GM19193 (cell line): ENCODE measurements around the gene IL27RA.

ENCODE experiments used
- POLR2A ChIP-seq: IDR thresholded peaks from 4 replicates; pipeline ENCODE4 v1.6.1; 2011; ENCODE audit not compliant: insufficient read depth, insufficient read length; ENCODE audit errors: extremely low read depth

The IL27RA gene

DNA sequence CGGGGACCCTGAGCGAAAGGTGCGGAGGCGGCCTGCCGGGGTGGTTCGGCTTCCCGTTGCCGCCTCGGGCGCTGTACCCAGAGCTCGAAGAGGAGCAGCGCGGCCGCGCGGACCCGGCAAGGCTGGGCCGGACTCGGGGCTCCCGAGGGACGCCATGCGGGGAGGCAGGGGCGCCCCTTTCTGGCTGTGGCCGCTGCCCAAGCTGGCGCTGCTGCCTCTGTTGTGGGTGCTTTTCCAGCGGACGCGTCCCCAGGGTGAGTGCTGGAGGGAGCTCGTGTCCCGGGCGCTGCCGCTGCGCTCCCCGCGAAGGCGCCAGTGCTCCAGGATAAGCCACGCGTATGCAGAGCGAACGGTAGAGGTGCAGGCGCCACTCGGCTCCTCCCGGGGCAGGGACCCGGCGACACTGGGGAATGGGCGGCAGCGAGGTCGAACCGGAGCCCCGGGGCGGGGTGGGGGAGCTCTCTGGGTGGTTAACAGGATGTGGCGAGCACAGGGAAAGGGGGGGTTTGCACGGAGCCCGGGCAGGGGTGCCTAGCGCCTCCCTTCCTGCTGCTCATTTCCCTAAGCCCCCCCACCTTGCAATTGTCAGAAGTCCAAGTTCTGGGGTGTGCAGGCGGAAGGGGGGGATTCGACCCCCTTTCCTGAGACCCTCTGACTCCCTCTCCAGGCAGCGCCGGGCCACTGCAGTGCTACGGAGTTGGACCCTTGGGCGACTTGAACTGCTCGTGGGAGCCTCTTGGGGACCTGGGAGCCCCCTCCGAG is at the start of gene IL27RA:
Gene IL27RA, plus strand, starts transcription at position 44 of the 762 bp plus-strand sequence. Its CDS starts 111 bp downstream, at position 155.
- TF ChIP-seq POLR2A: peak; percentile 65

DNA sequence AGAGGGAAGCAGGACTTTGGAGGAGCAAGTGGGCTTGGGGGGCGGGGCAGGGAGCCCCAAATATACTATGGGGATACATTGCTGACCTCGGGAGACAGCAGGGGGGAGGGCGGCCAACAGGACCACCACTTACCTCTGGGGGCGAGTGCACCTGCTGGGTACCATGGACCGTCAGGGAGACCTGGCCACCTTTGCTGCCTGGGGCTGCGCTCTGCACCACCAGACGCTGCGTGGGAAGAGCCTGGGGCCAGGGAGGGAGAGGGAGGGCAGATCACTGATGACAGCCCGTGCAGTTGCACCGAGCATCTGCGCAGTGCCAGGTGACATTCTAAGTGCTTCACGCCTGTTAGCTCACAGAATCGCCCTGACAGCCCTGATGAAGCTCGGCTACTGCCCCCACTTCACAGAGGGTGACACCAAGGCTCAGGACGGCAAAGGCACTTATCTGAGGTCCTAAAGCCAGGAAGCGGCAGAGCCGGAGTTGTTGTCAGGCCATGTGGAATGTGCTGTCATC is 49.5 kb upstream of the IL27RA start:
- no peak for TF ChIP-seq POLR2A

DNA sequence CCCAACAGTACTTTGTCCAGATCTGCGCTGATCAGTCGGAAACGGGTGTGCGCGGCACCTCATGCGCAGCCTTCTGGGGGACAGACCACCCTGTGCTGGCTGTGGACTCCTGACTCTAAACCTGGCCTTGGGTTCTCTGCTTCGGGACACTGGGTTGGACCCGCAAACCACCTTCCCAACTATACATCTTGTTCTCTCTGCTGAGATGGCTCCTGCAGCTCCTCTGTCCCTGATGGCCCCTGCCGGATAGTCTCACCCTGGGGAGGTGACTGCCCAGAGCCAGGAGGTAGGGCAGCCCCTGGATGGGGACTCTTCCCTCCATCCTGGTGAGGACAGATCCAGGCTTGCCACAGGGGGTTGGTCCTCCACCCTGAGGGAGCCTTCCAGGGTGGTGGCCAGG is 48.8 kb upstream of the IL27RA start:
- no peak for TF ChIP-seq POLR2A

DNA sequence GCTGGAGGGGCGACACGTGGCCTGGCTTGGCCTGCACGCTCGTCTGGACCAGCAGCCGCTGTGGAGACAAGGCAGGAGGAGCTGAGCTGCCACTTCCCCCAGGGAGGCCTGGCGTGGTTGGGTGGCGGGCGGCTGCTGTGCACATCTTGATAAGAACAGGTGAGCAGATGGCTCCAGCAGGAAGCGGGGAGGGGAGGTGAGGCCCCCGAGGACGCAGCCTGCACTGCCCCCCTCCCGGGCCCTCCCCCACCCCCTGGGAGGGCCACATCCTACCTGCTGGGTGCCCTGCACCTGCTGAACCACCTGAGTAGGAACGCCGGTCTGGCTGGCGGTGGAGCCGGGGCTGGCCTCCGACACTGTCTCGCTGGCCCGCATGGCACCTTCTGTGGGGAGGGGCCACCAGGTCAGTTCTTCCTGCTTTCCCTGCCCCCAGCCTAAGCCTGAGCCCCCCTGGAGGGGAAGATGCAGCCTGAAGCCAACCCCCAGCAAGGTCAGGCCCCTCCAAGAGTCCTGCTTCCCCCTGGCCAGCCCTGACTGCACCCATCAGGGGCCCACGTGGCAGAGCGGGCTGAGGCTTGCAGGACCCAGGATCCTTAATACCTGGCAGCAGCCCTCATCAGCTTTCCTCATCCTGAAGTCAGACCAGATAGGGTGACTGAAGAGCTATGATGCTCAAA is 48.2 kb upstream of the IL27RA start:
- no peak for TF ChIP-seq POLR2A

DNA sequence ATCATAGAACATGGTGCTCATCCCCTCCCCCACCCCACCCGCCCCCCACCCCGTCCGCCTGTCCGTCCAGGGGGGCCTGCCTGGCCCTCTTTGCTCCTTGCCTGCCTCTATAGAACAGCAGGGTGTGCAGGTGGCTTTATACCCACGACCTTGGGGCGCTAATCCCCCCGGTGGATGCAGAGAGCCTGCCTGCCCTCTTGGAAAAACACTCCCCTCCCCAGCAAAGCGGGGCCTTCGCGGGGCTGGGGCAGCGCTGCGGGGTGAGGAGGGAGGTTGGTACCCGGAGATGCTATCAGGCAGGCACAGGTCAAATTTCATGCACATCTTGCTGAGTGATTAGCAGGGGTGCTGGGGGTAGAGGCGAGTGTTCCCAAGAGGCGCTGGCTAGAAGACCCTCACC is 47.4 kb upstream of the IL27RA start:
- no peak for TF ChIP-seq POLR2A

DNA sequence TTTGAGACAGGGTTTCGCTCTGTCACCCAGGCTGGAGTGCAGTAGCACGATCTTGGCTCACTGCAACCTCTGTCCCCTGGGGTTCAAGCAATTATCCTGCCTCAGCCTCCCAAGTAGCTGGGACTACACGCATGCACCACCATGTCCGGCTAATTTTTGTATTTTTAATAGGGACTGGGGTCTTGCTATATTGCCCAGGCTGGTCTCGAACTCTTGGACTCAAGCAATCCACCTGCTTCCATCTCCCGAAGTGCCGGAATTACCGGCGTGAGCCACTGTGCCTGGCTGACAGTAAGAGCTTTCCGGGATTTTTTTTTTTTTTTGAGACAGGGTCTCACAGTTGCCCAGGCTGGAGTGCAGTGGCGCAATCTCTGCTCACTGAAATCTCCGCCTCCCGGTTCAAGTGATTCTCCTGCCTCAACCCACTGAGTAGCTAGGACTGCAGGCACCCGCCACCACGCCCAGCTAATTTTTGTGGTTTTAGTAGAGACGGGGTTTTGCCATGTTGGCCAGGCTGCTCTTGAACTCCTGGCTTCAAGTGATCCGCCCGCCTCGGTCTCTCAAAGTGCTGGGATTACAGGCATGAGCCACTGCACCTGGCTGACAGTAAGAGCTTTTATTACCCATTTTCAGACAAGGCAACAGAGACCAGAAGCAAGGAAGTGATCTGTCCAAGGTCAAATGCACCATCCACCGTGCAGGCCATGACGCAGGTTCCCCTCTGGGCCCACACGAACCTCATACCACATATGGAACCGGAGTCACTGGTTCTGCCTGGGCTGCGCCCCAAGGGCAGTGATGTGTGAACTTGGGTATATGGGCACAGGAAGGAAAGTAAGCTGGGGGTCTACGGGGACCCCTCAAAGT is 46.5 kb upstream of the IL27RA start:
- no peak for TF ChIP-seq POLR2A

DNA sequence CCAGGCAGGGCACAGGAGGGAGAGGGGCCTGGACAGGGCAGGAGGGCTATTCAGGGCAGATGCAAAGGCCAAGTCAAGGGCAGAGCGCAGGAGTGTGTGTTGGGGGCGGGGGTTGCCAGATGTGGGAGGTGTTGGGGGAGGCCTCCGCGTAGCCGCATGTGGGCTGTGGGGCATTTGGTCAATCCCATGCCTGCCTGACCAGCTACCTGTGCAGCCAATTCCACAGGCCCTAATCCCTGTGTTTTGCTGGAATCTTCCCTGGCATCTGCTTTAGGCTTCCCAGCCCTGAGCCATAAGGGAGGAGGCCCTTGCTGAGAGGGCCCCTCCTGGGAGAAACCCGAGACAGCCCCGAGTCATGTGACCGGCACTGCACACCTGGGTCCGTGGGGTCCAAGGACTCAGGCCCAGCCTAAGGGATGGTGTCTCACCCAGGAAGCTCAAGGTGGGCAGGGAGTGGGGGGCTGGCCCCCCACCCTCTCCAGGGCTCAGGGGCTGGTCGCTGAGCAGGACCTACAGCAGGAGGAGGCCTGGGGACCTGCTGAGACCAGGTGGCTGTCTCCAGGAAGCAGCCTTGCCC is 45.7 kb upstream of the IL27RA start:
- no peak for TF ChIP-seq POLR2A

DNA sequence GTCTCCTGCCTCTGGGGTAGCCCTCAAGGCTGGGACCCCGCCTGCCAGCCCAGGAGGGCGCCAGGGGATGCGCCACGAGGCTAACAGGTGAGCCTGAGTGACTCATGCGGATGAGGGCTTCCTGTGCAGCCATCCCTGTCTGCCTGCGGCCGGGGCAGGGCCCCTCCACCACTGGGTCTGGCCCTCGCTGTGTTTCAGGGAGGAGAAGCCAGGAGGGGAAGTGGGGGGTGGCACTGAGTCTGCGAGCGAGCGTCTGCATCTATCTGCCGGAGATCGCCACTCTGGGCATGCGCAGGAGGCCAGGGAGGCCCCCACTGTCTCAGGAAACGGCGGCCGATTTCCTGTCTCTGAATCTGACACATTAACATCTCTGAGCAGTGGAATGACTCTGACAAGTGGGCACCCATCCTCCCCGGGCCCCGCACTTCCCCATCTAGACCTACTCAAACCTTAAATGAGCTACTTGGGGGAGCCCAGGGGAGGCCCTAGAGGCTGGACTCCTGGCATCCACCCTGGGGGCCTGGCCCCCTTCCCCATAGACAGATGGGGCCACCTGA is 45.1 kb upstream of the IL27RA start:
- peak; percentile 65 for TF ChIP-seq POLR2A

DNA sequence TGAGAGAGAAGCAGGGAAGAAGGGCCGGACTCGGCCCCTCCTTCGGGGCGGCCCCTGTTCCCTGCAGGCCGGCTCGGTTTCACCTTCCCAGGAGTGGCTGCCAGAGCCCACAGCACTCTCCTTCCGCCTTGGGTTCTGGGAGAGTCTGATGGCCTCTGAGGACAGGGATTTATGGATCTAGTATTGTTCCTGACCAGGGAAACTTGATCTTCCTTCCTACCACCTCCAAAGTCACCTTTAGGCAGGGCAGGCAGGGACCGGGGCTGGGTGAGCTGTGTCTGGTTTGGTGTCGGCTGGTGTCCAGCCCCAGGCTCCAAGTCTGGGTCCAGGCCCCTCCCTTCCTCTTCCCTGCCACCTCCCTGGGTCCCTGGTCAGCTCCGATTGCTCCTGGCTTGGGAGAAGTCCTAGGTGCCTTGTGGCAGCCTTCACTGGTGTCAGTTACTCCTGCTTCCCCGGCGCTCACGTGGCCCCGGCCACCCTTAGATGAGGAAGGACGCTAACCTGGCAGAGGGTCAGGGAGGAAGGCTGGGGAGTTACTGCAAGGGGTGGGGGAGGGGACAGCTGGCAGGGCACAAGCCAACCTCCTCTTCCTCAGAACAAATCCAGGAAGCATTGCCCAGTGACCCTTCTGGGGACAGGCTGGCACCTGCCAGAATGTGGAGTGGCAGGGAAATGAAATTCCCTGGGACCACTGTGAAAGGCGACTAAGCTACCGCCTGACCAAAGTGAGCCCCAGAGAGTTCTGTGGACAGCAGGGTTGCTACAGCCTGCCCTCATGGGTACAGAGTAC is 44.3 kb upstream of the IL27RA start:
- no peak for TF ChIP-seq POLR2A

DNA sequence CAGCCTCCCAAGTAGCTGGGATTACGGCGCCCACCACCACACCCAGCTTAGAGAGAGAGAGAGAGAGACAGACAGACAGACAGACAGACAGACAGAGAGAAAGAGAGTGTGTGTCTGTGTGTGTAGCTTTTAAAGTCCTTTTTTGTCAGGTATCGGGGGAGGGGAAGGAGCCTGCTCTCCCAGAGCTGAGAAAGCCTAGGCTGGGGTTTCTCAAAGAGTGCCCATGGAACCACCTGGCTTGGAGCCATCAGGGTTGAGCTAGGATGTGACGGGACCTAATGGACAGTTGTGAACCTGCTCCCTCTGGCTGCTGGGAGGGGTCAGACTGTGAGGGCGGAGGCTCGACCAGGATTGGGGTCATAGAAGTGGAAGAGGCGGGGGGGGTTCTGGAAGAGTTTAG is 42.1 kb upstream of the IL27RA start:
- no peak for TF ChIP-seq POLR2A

DNA sequence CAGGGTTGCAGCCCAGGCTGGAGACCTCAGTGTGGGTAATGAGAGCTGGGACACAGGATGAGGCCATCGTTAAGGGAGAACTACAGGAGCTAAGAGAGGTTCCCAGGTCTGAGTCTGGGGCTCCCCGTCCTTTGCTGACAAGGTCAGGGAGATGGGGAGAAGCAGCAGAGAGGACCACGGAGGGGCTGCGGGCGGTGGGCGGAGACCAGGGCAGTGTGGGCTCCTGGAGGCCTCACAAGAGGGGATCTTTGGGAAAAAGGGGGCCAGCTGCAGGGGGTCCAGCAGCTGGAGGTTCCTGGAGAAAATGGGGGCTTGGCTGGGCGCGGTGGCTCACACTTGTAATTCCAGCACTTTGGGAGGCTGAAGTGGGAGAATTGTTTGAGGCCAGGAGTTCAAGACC is 41.5 kb upstream of the IL27RA start:
- TF ChIP-seq POLR2A: no peak

DNA sequence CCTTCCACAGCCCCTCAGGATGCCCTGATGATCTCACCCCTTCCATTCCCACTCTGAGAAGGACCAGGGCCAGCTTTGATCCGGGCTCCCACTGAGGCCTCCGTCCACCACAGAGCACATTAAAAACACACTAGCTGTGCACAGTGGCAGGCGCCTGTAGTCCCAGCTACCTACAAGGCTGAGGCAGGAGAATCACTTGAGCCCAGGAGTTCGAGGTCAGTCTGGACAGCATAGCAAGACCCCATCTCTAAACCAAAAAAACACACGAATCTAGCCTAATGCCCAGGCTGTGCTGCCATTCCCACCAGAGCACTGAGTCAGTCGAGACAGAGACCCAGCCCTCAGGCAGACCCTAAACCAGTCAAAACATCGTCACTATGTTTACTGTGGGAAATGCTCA is 39.5 kb upstream of the IL27RA start:
- no peak for TF ChIP-seq POLR2A

DNA sequence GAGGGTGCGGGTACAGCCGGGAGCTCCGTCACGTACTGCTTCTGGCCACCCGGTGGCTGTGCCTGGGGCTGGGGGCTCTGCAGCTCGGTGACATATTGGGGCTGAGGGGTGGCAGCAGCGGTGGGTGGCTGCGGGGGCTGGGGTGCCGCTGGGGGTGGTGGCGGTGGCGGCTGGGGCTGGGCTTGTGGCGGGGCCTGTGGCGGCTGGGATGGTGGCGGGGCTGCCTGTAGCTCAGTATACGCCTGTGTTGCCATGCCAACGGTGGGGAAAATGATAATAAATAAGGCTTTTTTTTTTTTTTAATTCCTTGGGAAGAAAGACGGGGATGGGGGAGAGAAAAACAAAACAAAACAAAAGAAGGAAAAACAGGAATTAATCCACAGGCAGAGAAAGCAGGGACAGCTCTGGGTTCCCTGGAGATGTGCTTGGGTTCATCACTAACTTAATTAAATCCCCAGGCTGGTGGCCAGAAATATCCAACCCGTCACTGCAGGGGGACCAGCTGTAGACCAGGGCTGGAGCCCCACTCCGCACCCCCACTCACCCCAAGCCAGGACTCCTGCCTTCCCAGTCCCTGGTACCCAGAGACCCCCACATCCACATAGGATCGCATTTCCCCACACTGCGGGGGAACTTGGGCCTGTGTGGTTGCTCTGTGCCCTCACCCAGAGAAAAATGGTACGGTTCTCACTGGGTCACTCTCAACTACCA is 37.8 kb upstream of the IL27RA start:
- TF ChIP-seq POLR2A: no peak

DNA sequence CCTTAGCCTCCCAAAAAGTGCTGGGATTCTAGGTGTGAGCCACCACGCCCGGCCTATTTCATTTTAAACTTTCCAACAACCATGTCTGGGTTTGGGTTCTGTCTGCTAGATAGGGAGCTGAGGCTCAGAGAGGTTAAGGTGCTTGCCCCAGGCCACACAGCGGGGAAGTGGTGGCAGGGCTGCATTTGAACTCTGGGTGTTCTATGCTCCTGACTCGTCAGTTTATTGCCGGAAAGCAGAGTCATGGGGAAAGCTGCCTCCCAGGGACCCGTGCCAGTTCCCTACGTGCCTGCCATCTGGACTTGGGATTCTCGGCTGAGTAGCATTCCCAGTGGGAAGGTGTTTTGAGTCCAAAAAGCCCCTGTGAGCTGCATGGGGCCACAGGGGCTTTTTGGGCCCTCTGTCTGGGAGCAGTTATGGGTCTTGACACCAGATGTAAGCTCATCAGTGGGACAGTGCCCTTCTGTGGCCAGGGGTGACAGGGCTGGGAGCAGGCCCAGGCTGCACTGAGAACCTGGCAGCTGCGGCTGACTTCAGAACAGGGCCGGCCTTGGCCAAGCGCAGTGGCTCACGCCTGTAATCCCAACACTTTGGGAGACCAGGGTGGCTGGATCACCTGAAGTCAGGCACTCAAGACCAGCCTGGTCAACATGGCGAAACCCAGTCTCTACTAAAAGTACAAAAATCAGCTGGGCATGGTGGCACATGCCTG is 36.4 kb upstream of the IL27RA start:
- no peak for TF ChIP-seq POLR2A
